C4-2B (cell line): ENCODE measurements around the gene DOCK9.

ENCODE experiments used
- H3K27ac ChIP-seq: fragments of 450-650 bp; 2 replicates; pipeline ENCODE4 v1.5.1; 2017
- ZFX ChIP-seq: fragments of 450-650 bp; IDR thresholded peaks from 2 replicates; pipeline ENCODE4 v1.6.1; 2017
- TF ChIP-seq, protein P1 (sequence below): fragments of 450-650 bp; conservative IDR thresholded peaks from 2 replicates; pipeline ENCODE4 v1.5.1; 2017; ENCODE audit warnings: mild to moderate bottlenecking

The DOCK9 gene

DNA sequence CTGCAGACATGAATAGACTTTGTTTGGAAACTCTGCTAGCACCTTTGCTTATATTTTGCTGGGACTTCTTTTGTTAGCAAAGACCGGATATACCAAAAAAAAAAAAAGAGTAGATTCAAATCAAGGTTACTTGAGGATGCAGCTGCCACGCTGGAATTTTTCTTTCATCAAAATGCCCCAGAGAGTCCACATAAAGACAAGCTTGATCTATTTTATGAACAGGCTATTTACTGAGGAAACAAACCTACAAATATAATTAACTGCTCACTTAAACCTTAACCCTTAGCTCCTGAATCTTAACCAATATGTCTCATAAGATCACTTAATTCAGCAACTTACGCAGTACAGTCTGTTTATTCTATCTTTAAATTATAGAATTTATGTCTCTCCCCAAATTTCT, 27.1 kb upstream of the DOCK9 start:
- no peak overlapping the region for H3K27ac ChIP-seq
- TF ChIP-seq, protein P1, sequence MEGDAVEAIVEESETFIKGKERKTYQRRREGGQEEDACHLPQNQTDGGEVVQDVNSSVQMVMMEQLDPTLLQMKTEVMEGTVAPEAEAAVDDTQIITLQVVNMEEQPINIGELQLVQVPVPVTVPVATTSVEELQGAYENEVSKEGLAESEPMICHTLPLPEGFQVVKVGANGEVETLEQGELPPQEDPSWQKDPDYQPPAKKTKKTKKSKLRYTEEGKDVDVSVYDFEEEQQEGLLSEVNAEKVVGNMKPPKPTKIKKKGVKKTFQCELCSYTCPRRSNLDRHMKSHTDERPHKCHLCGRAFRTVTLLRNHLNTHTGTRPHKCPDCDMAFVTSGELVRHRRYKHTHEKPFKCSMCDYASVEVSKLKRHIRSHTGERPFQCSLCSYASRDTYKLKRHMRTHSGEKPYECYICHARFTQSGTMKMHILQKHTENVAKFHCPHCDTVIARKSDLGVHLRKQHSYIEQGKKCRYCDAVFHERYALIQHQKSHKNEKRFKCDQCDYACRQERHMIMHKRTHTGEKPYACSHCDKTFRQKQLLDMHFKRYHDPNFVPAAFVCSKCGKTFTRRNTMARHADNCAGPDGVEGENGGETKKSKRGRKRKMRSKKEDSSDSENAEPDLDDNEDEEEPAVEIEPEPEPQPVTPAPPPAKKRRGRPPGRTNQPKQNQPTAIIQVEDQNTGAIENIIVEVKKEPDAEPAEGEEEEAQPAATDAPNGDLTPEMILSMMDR, result no peak
- TF ChIP-seq ZFX, result no peak

DNA sequence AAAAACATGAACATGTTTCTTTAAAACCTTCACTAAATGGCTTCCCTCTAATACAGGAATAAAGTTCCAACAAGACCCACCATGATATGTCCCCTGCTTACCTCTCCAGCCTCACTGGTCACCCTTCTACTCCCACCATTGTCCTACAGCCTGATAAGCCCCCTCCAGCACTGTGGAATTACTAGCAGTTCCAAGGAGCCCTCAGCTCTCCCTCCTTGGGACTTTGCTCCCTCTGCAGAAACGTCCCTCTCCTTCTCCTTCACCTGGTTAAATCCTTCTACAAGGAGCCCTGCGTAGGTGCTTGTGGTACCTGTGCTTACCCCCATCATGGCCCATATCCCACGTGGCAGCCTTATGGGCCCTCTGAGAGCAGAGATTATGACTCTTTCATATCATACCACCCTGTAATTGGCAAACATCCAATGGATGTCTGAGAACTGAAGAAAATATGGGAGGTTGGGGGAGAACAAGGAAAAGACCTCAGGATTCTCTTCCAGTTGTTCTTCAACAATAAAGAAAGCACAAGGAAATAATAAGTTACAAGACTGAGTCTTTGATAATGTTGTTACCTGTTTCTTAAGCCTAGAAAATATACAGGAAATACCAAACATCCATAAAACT, 26.1 kb upstream of the DOCK9 start:
- H3K27ac ChIP-seq, result no peak overlapping the region
- no peak for TF ChIP-seq ZFX
- TF ChIP-seq, protein P1, result no peak

DNA sequence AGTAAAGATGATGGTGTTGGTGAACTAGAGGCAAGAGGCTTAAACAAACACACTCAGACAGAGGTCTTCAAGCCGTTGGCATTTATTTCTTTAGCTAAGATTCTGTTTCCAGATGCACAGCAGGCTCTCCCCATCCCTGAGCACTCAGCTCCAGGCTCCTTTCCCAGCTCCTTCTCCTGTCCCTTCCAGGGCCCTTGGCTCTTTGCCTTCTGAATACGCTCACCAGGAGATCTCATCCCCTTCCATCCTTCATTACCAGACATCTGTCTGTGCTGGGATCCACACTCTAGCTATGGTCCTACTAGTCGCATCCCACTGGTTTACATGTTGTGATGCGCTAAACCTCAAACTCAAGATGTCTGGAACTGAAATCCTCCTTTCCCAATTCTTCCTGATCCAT, 25.3 kb upstream of the DOCK9 start:
- no peak for TF ChIP-seq ZFX
- TF ChIP-seq, protein P1, result no peak
- H3K27ac ChIP-seq, result no peak overlapping the region

DNA sequence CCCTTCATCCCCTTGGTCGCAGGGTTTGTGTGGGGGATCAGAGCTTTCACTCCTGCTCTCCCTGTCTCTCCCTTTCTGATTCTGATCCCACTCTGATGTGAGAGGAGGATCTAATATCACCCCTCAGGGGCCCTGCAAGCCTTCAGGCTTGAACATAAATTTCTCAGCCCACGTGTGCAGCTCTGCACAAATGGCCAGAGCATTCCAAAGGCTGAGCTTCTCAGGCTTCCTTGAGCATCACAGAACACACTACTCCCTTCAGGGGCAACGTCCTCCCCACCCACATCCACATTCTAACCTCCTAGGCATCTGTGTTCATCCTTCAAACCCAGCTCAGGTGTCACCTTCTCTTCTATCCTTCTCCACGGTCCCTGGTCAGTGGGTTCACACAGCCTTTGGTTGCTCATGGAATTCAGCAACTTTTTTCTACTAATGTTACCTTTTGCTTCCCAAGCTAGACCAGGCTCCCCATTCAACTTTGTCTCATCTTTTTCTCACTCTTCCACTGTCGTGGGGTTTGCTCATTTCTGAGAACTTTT, 24.4 kb upstream of the DOCK9 start:
- H3K27ac ChIP-seq, result no peak overlapping the region
- TF ChIP-seq ZFX, result no peak

DNA sequence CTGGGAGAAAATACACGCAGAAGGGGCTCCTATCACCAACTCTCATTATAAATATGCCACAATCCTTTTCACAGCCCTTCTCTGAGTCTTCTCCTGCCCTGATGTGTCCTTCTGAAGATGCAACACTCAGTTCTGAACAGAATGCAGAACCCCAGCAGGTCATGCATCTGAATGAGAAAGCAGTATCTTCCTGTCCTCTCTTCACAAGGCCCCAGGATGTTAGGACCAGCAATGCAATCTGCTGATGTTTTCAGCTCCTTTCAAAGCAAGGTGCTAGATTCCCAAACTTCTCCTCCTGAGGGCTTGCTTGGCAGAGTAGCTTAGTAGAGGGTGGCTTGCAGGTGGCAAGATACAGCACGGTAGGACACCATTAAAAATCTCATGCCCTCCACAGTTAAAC, 22.3 kb upstream of the DOCK9 start:
- H3K27ac ChIP-seq, result no peak overlapping the region
- TF ChIP-seq, protein P1, result no peak
- no peak for TF ChIP-seq ZFX

DNA sequence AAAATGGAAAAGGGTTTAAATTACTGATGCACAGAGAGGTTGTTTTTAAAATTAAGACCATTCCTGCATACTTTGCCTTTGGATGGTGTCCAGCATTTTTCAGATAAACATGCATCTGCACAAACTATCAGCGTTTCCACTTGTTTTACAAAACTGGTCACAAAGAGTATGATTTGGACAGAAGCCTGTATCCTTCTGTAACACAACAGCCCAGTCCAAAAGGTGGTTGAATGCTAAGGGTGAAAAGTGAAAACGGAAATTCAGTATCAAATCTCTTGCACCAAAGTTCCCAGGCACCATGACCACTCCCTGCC, 21.7 kb upstream of the DOCK9 start:
- TF ChIP-seq, protein P1, result no peak
- no peak for TF ChIP-seq ZFX
- no peak overlapping the region for H3K27ac ChIP-seq

DNA sequence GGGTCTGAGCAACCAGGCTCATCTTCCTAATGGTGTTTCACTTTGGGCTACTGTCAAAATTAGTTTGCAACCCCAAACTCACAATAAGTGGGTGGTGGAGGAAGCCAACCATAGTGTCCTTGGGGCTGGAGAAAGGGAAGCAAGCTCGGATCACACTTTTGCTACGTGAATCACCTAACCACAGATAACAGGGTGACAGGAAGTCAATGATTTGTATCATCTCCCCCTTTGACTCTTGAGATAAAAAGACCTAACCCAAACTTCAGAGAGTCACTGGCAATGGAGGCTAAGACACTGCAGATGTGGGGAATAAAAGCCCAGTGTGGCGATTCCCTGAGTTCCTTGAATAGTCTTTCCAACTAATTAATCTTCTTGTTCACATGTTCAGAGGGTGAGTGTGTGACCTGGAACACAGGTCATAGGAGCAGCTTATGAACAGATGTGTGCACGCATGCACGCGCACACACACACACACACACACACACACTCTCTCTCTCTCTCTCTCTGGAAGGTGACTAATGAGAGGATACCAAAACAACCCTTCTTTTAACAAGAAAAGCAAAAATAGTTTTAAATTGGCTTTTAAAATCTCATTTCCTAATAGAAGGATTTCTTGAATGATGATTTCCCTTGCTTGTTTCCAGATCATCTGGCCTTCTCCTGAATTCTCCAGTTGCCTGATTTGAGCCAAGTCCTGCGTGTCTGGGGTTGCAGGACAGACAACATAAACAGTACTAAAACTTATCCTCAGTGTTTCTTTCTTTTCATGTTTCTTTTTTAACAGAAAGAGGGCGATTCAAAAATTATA, 21.2 kb upstream of the DOCK9 start:
- H3K27ac ChIP-seq, result no peak overlapping the region
- TF ChIP-seq, protein P1, result no peak
- TF ChIP-seq ZFX, result no peak
